Activated T-cell treated with anti-CD3 and anti-CD28 coated beads, Interleukin-2, amount 50 U/mL, for 4 hours (primary cell): Measurements from ENCODE around the gene TAS2R40. TPM values are rescaled to one million over a fixed set of nuclear protein-coding genes. Genes with fewer than 3 reads are reported as not detected.
"Not testable (repeated sequence)": the region's sequence is repeated elsewhere in the genome, so short reads cannot be mapped to it uniquely, and the experiment has no call there.

Experiments used
- ATAC-seq, 2 donors: fragments of 200-7000 bp; cut with Tn5 transposase; one replicate each; pipeline ENCODE4 v1.10.0; 2021
- DNase-seq: peaks from one replicate; pipeline ENCODE4 v3.0.0-alpha.2; 2020
- H3K27me3 Mint-ChIP-seq: one replicate; pipeline ENCODE4 v1.8.0; 2021; ENCODE audit warnings: low read depth, mixed read lengths
- H3K36me3 Mint-ChIP-seq: one replicate; pipeline ENCODE4 v1.8.0; 2022; ENCODE audit warnings: mixed read lengths; ENCODE audit not compliant: insufficient read depth
- H3K4me1 Mint-ChIP-seq: one replicate; pipeline ENCODE4 v1.8.0; 2021; ENCODE audit warnings: low read depth, mixed read lengths
- H3K4me3 Mint-ChIP-seq: one replicate; pipeline ENCODE4 v1.8.0; 2021; ENCODE audit warnings: mild to moderate bottlenecking, moderate library complexity, mixed read lengths
- H3K9me3 Mint-ChIP-seq: one replicate; pipeline ENCODE4 v1.8.0; 2021; ENCODE audit warnings: mixed read lengths
- total RNA-seq, 3 donors: library from RNA; stranded (reverse); gene quantifications; one replicate each; pipeline ENCODE4 v1.2.1, GENCODE V29; 2021

The TAS2R40 gene
- total RNA-seq, result not detected

DNA sequence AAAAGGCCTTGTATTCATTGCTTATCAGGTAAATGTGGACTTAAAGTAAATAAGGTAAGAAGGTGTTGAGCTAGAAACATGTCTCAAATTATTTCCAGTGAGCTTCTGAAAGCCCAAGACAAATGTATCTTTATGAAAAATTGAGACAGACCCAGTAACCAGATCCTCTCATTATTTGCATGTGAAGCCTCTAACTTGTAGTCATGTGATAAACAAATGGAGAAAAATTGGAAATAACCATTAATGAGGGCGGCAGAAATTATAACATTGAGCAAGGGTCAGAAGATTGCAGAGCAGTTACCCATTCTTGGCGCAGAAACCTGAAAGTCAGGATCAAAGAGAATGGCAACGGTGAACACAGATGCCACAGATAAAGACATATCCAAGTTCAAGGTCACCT, at the start of gene TAS2R40:
Gene TAS2R40, plus strand, starts transcription at position 301 of the 400 bp plus-strand sequence. Its CDS starts 42 bp downstream, at position 343.
- H3K4me3 Mint-ChIP-seq, result no peak within 1 kb of the TSS
- ATAC-seq (no peak), DNase-seq (no peak)
- H3K4me1 Mint-ChIP-seq, result no peaks in the 10 kb centered on the region
- H3K27me3 Mint-ChIP-seq, result peaks cover 19% of the 10 kb centered on the region
- H3K9me3 Mint-ChIP-seq, result no peaks in the 10 kb centered on the region
- no peaks in the 10 kb centered on the region for H3K36me3 Mint-ChIP-seq

DNA sequence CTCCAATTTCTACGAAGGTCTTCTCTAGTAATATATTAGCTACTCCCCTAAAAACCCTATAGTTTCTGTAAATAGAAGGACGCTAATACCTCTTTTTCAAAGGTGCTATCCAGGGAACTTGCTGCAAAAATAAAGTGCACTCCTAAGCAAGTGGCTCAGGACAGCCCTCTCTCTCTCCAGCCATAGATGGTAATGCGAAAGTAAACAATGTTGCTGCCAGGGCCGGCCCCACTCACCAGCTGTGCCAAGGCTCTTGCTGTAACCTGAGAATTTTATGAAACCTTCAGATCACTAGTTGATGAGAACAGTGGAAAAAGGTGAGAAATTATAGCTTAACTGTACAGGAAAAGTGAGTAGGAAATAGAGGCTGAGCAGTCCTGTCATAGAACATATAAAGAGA, 49.5 kb upstream of the TAS2R40 start:
- Mint-ChIP-seq H3K36me3 (no peaks in the 10 kb centered on the region), H3K9me3 (peaks cover 7% of the 10 kb centered on the region), H3K27me3 (peaks cover 6% of the 10 kb centered on the region), H3K4me3 (no peak overlapping the region), H3K4me1 (no peaks in the 10 kb centered on the region)
- ATAC-seq (no peak), DNase-seq (no peak)

DNA sequence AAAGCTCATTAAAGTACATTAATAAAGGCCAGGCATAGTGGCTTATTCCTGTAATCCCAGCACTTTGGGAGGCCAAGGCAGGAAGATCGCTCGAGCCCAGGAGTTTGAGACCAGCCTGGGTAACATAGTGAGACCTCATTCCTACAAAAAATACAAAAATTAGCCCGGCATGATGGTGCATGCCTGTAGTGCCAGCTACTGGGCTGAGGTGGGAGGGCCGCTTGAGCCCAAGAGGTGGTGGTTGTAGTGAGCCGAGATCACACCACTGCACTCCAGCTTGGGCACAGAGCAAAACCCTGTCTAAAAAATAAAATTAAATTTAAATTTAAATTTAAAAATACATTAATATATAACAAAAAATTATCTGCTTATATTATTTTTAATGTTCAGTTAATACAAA, 45.7 kb upstream of the TAS2R40 start:
- Mint-ChIP-seq H3K9me3 (peaks cover 29% of the 10 kb centered on the region), H3K4me1 (no peaks in the 10 kb centered on the region), H3K36me3 (no peaks in the 10 kb centered on the region), H3K27me3 (peaks cover 2% of the 10 kb centered on the region), H3K4me3 (no peak overlapping the region)
- no peak for DNase-seq
- ATAC-seq, result no peak

DNA sequence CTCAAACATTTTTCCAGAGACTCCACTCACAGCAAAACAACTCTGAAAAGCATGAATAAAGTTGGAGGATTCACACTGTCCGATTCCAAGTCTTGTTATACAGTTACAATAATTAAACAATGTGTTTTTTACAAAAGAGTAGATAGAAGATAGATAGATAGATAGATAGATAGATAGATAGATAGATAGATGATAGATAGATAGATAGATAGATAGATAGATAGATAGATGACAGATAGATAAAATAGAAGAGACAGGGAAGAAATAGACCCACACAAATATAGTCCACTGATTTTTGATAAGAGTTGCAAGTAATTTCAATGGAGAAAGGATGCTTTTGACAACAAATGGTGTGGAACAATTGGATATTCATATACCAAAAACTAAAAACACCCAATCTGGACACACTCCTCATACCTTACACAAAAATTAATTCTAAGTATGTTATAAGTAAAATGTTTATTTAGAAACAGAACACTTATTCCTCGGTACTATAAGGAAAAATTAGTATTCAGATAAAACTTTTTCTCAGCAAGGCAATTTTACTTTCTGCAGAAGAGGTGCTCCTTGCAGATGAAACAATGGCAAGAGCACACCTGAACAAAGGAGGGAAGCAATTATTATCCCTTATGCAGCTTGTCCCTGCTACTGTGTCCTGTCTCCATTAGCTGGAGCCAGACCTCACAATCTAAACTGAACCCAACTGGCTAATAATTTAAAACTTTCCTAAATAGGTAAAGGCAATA, 44.3 kb upstream of the TAS2R40 start:
- peaks cover 31% of the 10 kb centered on the region for H3K9me3 Mint-ChIP-seq
- H3K36me3 Mint-ChIP-seq, result no peaks in the 10 kb centered on the region
- H3K4me3 Mint-ChIP-seq, result no peak overlapping the region
- H3K4me1 Mint-ChIP-seq, result no peaks in the 10 kb centered on the region
- peaks cover 9% of the 10 kb centered on the region for H3K27me3 Mint-ChIP-seq
- ATAC-seq, result no peak
- no peak for DNase-seq

DNA sequence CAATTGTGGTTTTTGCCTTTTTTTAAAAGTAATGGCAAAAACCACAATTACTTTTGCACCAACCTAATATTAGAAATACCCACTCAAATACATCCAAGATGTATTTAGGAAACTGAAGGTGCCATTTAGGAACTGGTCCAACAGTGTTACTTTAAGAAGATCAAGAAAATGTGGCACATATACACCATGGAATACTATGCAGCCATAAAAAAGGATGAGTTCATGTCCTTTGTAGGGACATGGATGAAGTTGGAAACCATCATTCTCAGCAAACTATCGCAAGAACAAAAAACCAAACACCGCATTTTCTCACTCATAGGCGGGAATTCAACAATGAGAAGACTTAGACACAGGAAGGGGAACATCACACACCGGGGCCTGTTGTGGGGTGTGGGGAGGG, 41.1 kb upstream of the TAS2R40 start:
- not testable (repeated sequence) for ATAC-seq, DNase-seq, H3K4me1 Mint-ChIP-seq, H3K36me3 Mint-ChIP-seq, H3K4me3 Mint-ChIP-seq
- peaks cover 21% of the 10 kb centered on the region for H3K27me3 Mint-ChIP-seq
- H3K9me3 Mint-ChIP-seq, result peaks cover 28% of the 10 kb centered on the region

DNA sequence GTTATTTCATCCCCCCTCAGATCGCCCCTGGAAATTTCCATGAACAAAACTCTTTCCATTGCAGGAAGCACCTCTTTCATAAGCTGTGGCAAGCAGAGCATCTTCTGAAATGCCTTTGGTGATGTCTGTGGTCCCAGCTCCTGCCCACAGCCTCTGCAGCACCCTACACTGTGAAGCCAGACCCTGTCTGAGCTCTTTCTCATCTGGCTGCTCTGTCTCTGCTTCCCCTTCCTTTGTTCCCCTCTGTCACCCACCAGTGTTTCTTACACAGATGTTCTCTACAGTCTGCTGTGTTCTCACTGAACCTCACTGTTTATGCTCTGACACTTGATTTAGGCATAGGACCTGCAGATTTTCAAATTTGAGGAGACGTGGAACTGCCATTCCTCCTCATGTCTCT, 40.5 kb upstream of the TAS2R40 start:
- ATAC-seq, result no peak
- no peak overlapping the region for H3K4me3 Mint-ChIP-seq
- DNase-seq, result no peak

DNA sequence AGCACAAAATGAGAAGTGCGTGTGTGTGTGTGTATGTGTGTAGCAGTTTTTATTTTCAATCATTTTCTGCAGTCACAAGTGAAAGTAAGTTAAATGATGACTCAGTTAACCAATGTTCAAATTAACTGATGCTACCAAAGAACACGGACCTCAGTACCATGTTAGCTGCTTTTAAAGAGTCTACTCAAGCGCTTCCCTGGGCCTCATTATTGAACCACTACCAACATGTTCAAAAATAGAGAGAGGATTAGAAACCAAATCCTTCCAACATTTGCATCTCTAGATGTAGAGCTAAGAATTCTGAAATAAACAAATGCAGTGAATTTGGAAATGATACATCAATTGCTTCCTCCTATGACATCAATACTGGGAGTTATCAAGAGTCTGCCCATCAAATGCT, 38.8 kb upstream of the TAS2R40 start, which contains the start of gene TAS2R39:
Gene TAS2R39, plus strand, starts transcription at position 396 of the 400 bp plus-strand sequence. Its CDS starts 0 bp downstream, at position 396.
- Mint-ChIP-seq H3K36me3 (no peaks in the 10 kb centered on the region), H3K4me1 (no peaks in the 10 kb centered on the region), H3K27me3 (peaks cover 25% of the 10 kb centered on the region), H3K4me3 (no peak within 1 kb of the TSS), H3K9me3 (peaks cover 19% of the 10 kb centered on the region)
- no peak for ATAC-seq
- DNase-seq, result no peak

More for the DNA sequence above, 40.5 kb upstream of the TAS2R40 start:
- peaks cover 21% of the 10 kb centered on the region for H3K27me3 Mint-ChIP-seq
- peaks cover 28% of the 10 kb centered on the region for H3K9me3 Mint-ChIP-seq
- H3K4me1 Mint-ChIP-seq, result no peaks in the 10 kb centered on the region
- no peaks in the 10 kb centered on the region for H3K36me3 Mint-ChIP-seq

DNA sequence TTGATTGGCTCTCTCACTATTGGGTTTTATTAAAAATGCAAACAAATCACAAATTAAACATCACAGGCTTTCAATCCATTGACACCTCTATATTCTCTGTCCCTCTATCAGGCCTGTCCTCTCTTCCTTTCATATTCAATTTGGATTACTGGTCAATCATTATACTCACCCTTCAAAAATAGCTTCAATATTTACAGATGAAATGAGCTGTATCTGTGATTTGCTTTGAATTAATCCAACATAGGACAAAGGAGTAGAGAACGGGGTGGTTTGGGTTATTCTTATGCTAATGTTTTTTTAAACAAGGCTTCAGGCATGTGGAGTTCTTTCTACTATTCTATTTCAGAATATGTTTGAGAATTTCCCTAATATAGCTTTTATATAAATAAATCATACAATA, 36.3 kb upstream of the TAS2R40 start:
- Mint-ChIP-seq H3K4me1 (no peaks in the 10 kb centered on the region), H3K9me3 (peaks cover 3% of the 10 kb centered on the region), H3K36me3 (no peaks in the 10 kb centered on the region), H3K4me3 (no peak overlapping the region), H3K27me3 (peaks cover 23% of the 10 kb centered on the region)
- ATAC-seq (no peak), DNase-seq (no peak)

DNA sequence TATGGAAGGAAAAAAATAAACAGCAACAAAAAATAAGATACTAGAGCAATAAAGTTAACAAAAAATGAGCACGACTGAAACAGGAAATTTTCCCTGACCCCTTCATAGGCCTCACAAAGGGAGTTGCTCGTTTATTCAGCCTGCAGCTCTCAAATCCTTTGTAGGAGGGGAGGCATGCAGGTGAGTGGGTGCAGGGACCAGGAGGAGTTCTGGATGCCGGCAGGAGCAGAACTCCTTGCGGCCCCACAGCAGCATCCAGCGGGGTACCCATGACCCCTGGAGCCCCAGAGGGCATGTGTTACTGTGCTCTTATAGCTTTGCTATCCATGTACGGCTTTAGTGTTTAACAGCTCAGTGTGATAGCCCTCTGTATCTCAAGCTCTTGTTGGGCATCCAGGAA, 32.8 kb upstream of the TAS2R40 start:
- H3K9me3 Mint-ChIP-seq, result no peaks in the 10 kb centered on the region
- no peaks in the 10 kb centered on the region for H3K4me1 Mint-ChIP-seq
- ATAC-seq (no peak), DNase-seq (no peak)
- H3K27me3 Mint-ChIP-seq, result peaks cover 14% of the 10 kb centered on the region
- H3K36me3 Mint-ChIP-seq, result no peaks in the 10 kb centered on the region
- no peak overlapping the region for H3K4me3 Mint-ChIP-seq

DNA sequence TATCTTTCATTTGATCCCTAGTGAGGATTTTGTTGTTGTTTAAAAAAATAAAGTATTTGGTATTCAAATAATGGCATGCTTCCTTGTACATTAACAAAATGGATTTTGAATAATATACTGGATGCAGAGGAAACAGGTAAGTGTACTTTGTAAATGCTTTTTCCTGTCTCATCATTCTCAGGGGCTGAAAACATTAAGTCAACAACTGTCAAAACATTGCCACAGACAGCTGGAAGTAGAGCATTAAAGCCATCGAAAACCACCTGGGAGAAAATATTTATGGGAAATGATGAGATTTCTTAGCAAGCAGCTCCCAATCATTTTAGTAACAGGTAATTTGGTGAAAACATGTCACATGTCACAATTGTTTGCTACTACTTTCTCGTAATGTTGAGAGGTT, 28.0 kb upstream of the TAS2R40 start:
- no peak for ATAC-seq
- Mint-ChIP-seq H3K36me3 (no peaks in the 10 kb centered on the region), H3K4me3 (no peak overlapping the region)

DNA sequence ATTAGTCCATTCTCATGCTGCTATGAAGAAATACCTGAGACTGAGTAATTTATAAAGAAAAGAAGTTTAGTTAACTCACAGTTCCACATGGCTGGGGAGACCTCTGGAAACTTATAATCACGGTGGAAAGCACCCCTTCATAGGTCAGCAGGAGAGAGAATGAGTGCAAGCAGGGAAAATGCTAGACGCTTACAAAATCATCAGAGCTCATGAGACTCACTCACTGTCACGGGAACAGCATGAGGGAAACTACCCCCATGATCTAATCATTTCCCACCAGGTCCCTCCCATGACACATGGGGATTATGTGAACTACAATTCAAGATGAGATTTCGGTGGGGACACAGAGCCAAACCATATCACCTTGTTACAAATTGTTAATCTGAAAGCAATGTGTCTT, 22.8 kb upstream of the TAS2R40 start:
- ATAC-seq (no peak), DNase-seq (no peak)
- Mint-ChIP-seq H3K36me3 (no peaks in the 10 kb centered on the region), H3K27me3 (peaks cover 34% of the 10 kb centered on the region), H3K4me1 (no peaks in the 10 kb centered on the region), H3K9me3 (no peaks in the 10 kb centered on the region), H3K4me3 (no peak overlapping the region)

More for the DNA sequence above, 28.0 kb upstream of the TAS2R40 start:
- Mint-ChIP-seq H3K9me3 (no peaks in the 10 kb centered on the region), H3K27me3 (peaks cover 19% of the 10 kb centered on the region), H3K4me1 (no peaks in the 10 kb centered on the region)
- no peak for DNase-seq

DNA sequence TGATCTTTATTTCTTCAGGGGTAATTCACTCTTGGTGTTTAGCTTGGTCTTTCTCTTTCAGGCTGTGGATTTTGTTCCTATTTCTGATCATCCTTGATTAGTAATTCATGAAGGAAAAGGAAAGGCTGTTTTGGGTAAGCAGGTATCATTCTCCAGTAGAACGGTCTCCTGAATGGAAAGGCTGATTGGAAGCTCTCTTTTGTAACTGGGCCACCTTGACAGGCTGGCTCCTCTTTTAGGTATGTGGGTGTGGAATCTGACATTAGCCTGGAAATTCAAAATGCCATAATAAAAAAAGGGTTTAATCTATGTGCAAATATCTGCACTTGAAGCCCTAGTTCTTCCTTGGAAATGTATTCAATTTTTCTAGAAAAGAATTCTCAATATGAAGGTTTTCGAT, 19.7 kb upstream of the TAS2R40 start:
- ATAC-seq (no peak), DNase-seq (no peak)
- Mint-ChIP-seq H3K4me1 (peaks cover 13% of the 10 kb centered on the region), H3K27me3 (peaks cover 26% of the 10 kb centered on the region), H3K4me3 (no peak overlapping the region), H3K9me3 (no peaks in the 10 kb centered on the region), H3K36me3 (no peaks in the 10 kb centered on the region)

DNA sequence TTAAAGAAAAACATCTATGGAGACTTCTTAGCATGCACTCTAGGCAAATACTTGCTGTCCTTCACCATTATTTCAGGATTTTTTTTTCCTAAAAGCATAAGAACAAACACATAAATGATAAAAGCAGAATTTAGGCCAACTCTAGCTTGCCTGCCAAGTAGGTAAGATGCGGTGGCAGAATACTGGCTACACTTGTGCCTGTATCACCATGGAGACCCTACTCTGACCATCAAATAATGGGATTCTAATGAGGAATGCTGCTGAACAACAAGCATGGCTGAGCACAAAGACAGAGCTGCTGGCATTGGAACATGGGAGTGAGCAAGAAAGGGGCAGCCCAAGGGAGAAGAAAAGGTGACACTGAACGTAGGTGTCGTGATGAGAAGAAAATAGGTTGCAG, 18.5 kb upstream of the TAS2R40 start:
- H3K4me1 Mint-ChIP-seq, result peaks cover 13% of the 10 kb centered on the region
- H3K27me3 Mint-ChIP-seq, result peaks cover 19% of the 10 kb centered on the region
- no peak for DNase-seq
- no peaks in the 10 kb centered on the region for H3K9me3 Mint-ChIP-seq
- no peak for ATAC-seq
- H3K4me3 Mint-ChIP-seq, result no peak overlapping the region
- no peaks in the 10 kb centered on the region for H3K36me3 Mint-ChIP-seq

DNA sequence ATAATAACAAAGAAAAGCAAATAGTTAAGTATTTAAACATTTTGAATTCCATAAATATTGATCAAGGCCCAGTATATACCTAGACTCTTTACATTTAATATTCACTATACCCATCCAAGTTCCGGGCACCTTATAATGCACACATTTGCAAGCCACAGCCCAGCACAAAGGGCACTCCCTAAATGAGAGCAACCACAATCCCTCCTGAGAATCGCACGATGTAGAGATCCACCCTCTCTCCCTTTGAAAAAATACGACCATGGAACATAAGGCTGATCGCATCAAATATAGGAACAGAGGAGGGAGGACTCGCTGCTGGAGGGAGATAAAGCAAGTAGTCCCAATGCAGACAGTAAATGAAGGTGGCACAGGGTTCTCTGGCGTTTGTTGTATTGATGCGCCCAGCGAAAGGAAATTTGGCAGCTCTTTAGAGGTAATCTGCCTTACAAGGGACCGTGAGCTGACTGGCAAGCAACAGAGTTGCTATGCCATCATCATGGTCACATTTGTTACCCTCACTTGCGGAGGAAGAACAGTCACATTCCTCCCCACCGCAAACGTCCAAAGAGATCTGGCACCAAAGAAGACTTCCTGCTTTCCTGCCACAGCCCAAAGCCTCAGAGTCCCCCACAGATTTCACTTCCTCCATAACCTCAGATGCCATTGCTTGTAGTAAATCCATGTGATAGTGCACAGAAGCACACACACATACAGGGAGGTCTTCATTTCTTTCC, 16.1 kb upstream of the TAS2R40 start:
- no peak overlapping the region for H3K4me3 Mint-ChIP-seq
- H3K36me3 Mint-ChIP-seq, result no peaks in the 10 kb centered on the region
- ATAC-seq, result peak; percentile 23 to 35
- DNase-seq, result no peak
- H3K27me3 Mint-ChIP-seq, result peaks cover 9% of the 10 kb centered on the region
- H3K4me1 Mint-ChIP-seq, result peaks cover 13% of the 10 kb centered on the region
- H3K9me3 Mint-ChIP-seq, result no peaks in the 10 kb centered on the region

DNA sequence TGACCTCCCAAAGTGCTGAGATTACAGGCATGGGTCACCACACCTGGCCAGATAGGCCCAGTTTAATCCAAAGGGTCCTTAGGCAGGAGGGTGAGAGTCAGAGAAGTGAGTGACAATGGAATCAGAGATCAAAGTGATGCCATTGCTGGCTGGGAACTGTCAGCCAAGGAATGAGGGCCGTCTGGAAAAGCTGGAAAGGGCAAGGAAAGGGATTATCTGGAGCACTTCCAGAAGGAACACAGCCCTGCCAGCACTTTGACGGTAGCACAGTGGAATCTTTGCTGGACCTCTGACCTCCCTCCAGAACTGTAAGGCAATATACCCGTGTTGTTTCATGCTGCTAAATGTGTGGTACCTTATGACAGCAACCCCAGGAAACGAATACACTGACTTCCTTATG, 11.3 kb upstream of the TAS2R40 start:
- DNase-seq (no peak), ATAC-seq (no peak)
- no peak overlapping the region for H3K4me3 Mint-ChIP-seq
- H3K27me3 Mint-ChIP-seq, result no peaks in the 10 kb centered on the region
- H3K4me1 Mint-ChIP-seq, result peaks cover 8% of the 10 kb centered on the region
- no peaks in the 10 kb centered on the region for H3K9me3 Mint-ChIP-seq
- H3K36me3 Mint-ChIP-seq, result no peaks in the 10 kb centered on the region
